T-helper 9 cell (primary cell): Measurements from ENCODE around the gene MPI.

ENCODE experiments used
- DNase-seq: peaks from one replicate; pipeline ENCODE4 v3.0.0-alpha.2; 2020
- total RNA-seq, 2 donors: gene quantifications; one replicate each; lab custom pipeline; 2026; lab: John Stamatoyannopoulos, UW

Gene MPI, protein sequence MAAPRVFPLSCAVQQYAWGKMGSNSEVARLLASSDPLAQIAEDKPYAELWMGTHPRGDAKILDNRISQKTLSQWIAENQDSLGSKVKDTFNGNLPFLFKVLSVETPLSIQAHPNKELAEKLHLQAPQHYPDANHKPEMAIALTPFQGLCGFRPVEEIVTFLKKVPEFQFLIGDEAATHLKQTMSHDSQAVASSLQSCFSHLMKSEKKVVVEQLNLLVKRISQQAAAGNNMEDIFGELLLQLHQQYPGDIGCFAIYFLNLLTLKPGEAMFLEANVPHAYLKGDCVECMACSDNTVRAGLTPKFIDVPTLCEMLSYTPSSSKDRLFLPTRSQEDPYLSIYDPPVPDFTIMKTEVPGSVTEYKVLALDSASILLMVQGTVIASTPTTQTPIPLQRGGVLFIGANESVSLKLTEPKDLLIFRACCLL
- total RNA-seq = 35.0 to 78.4 reads per million in 2 donors

DNA sequence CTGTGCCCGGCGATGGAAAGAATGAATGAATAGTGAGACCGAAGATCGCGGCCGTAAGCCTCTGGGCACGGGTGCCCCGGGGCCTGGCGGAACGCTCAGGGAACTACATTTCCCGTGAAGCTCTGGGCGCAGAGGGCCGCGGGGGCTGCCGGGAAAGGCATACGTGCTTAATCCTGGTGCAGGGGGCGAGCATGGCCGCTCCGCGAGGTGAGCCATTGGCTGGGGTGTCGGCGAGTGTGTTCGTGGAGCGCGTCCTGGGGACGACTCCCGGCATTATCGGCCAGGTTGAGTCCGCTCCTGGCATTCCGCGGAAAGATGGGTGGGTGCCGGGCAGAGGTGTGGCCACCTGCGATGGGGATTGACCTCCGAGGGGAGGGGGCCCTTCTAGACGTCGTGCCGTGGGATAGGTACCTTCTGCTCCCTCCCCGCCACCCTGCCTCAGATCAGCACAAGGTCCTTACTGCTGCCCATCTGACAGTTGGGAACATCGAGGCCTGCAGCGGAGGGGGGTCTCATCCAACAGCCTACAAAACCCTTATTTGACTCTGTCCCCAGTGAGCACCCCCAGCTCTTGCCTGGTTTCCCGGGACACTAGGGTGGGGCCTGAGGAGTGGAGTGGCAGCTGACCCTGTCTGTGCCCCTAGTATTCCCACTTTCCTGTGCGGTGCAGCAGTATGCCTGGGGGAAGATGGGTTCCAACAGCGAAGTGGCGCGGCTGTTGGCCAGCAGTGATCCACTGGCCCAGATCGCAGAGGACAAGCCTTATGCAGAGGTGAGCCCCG is at the start of gene MPI:
Gene MPI, plus strand, starts transcription at position 160 of the 782 bp plus-strand sequence. Its CDS starts 32 bp downstream, at position 192.
- peak; percentile 80 for DNase-seq

DNA sequence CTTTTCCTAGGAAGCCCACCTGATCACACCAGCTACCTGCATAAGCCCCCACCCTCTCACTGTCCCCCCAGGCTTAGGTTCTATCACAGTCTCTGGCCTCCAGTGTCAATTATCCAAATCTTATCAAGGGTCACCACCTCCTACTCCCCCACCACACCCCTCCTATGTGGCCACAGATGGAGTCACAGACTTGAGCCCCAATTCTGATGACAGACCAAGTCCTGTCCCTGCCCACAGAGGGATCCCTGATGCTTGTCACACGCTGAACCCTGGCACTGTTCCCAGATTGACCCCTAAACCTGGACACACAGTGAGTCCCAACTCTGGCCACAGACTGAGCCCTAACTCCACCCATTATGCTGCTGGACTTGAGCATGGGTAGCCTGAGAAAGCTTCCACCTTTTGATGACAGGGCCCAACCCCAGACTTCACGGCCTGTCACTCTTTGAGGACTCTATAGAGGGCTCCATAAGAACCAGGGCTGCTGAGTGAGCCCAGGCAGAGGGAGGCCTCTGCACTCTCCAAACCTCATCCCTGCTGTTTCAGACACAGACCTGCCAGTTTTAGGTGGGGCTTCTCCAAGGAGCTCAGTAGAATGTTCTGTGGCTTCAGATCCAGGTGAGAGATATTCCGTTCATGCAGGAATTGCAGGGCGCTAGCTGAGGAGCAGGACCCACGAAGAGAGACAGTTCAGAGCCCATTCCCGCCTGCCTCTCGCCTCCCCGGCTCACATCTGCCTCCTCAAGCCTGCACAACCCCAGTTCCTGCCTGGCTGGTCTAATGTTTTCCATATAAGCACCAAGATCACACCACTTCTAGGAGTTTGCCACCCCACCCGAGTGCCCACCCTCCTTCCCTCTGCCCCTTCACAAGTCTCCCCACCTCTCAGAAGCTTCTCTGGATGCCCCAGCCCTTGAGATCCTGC is 48.7 kb upstream of the MPI start:
- DNase-seq = no peak

DNA sequence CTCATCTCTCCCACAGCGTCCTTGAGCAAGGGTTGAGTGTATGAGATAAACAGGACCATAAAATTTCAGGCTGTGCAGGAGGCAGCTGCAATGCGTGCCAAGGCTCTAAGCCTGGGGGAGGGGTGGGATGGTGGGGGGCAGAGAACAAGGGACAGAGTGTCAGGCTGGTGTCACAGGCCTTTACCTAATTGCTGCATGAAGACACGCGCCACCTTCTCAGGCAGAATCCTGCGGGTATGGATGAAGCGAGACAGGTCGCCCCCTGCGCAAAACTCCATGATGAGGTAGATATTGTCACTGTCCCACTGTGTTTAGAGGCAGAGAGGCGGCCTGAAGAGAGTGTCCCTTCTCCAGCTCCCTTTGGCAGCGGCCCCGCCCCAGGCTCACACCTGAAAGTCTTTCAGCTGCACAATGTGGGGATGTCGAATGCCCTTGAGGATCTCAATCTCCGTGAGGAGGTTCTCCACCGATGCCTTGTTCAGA is 47.9 kb upstream of the MPI start:
- DNase-seq = no peak

GRCh38 chr15:74842581-74843444 is 47.0 kb upstream of the MPI start, which contains the start of gene ULK3:
ULK3 (minus strand) TSS chr15:74843156; CDS start chr15:74843105, 51 bp downstream.
- DNase-seq = peak; percentile 93

DNA sequence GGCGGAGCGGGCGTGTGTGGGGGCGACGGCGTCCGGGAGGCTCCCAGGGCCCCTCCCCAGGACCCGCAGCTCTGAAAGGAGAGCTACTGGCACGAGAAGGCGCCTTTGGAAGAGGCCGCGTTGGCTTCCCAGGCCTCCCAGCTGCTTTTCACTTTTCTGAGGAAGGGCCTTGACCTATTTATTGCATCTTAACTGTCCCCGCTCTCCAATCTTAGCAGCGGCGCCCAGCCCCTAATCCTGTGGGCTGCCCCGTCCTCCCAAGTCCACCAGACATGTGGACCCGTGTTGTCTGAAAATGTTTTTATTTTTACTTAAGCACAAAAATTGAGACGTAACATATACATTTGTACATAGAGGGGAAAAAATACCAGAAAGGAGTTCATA is 46.4 kb upstream of the MPI start:
- no peak for DNase-seq

DNA sequence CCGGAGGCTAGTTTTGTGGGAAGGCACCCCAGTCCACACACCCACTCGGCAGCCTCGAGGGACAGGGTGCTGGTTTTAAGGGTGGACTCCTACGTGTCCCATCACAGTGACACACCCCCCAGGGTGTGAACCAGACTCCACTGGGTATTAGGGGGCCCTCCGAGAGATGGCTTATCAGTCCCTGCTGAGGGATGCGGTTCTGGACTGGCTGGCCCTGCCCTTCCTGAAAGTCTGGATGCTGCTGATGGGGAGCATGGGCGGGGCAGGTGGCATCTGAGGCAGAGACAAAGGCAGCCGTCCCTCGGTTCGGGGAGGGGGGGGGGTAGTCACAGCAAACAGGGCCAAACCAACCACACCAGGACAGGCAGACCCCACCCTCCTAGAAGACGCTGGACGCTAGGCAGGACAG is 45.9 kb upstream of the MPI start:
- no peak for DNase-seq

- no peak for DNase-seq
These were observed 45.3 kb upstream of the MPI start for GRCh38 chr15:74844319-74845207.

GRCh38 chr15:74845208-74845568 is 44.7 kb upstream of the MPI start:
- peak; percentile 32 for DNase-seq

DNA sequence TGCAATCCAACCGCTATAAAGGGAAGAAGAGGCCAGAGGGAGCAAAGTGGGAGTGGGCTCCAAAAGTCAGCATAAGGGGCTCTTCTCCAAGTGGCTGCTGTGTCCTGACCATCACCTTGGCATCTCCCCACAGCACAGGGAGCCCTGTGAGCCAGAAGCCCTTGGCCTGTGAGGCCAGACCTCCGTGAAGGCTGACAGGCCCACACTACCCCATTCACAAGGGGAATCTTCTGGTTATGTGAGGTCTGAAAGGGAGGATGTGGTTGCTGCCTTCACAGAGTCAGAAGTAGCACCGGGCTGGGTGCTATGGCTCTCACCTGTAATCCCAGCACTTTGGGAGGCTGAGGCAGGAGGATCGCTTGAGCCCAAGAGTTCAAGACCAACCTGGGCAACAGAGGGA is 44.3 kb upstream of the MPI start:
- DNase-seq = no peak

DNA sequence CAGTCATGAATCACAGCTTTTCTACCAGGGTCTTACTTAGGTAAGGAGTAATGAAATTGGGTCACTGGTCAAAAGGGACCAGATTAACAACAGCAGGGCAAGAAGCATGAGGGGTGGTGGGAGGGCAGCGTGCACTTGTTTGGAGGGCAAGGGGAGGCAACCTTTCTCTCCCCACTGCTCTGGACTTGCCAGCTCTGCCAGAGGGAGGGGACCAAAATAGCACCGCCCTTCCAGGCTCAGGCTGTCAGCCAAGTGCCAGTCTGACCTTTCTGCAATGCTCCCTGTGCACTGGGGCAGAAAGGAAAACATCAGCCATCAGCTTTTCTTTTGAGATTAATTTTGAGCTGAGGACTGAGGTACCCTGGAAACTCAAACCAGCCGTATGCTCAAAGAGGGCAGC is 42.4 kb upstream of the MPI start:
- no peak for DNase-seq

- no peak for DNase-seq
These were observed 39.4 kb upstream of the MPI start for GRCh38 chr15:74850393-74850792.

DNA sequence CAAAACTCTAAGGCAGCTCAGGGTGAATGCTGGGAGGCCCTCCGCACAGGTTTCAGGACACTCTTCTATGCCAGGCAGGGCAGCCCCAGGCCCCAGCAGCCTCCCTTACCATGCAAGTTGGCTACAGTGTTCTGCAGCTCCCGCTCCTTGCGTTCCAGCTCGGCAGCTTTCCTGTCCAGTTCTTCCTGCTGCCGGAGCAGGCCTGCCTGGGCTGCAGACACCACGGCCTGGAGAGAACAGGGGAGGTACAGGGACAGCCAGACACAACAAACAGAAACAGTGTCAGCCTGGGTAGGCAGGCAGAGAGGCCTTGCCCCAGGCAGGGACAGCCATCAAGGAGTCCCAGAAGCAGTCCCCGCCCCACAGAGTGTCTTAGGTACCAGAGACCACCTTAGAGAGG is 37.9 kb upstream of the MPI start:
- no peak for DNase-seq

GRCh38 chr15:74854453-74855022 is 35.3 kb upstream of the MPI start:
- no peak for DNase-seq

GRCh38 chr15:74855857-74856256 is 34.0 kb upstream of the MPI start:
- DNase-seq = no peak

DNA sequence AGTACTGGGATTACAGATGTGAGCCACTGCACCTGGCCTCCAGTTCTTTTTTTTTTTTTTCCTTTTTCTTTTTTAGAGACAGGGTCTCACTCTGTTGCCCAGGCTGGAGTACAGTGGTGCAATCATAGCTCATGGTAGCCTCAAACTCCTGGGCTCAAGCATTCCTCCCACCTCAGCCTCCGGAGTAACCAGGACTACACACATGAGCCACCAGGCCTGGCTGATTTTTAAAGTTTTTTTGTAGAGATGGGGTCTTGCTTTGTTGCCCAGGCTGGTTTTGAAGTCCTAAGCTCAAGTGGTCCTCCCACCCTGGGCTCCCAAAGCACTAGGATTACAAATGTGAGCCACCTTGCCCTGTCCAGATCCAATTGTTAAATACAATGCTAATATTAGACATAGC is 33.3 kb upstream of the MPI start:
- DNase-seq = no peak

GRCh38 chr15:74857082-74857655 is 32.7 kb upstream of the MPI start:
- no peak for DNase-seq

GRCh38 chr15:74857671-74858368 is 32.0 kb upstream of the MPI start:
- no peak for DNase-seq

- no peak for DNase-seq
These were observed 31.5 kb upstream of the MPI start for GRCh38 chr15:74858369-74858740.
